Measurements from ENCODE around the gene EFCAB13.

Gene EFCAB13

GRCh38 chr17:47323382-47324223 is at the start of gene EFCAB13:
EFCAB13 (plus strand) TSS chr17:47323955; CDS start chr17:47328354, 4,399 bp downstream.
- DNase-seq = peak; percentile 90

GRCh38 chr17:47274319-47275069 is 49.3 kb upstream of the EFCAB13 start:
- no peak for DNase-seq

GRCh38 chr17:47275245-47275984 is 48.3 kb upstream of the EFCAB13 start:
- no peak for DNase-seq

GRCh38 chr17:47276444-47276843 is 47.3 kb upstream of the EFCAB13 start:
- no peak for DNase-seq

- no peak for DNase-seq
Observed at GRCh38 chr17:47276868-47277267, 46.9 kb upstream of the EFCAB13 start.

GRCh38 chr17:47277921-47278320 is 45.8 kb upstream of the EFCAB13 start:
- no peak for DNase-seq

- no peak for DNase-seq
Observed at GRCh38 chr17:47278561-47278960, 45.2 kb upstream of the EFCAB13 start.

- no peak for DNase-seq
Observed at GRCh38 chr17:47279062-47279801, 44.5 kb upstream of the EFCAB13 start.

GRCh38 chr17:47280072-47280811 is 43.5 kb upstream of the EFCAB13 start:
- DNase-seq = no peak

GRCh38 chr17:47281216-47281615 is 42.5 kb upstream of the EFCAB13 start:
- no peak for DNase-seq

- DNase-seq = no peak
Observed at GRCh38 chr17:47285003-47285402, 38.8 kb upstream of the EFCAB13 start.

GRCh38 chr17:47286198-47286914 is 37.4 kb upstream of the EFCAB13 start:
- DNase-seq = no peak

- no peak for DNase-seq
Observed at GRCh38 chr17:47287068-47287467, 36.7 kb upstream of the EFCAB13 start.

GRCh38 chr17:47287639-47288038 is 36.1 kb upstream of the EFCAB13 start:
- no peak for DNase-seq

- DNase-seq = no peak
Observed at GRCh38 chr17:47288531-47289116, 35.1 kb upstream of the EFCAB13 start.

- no peak for DNase-seq
Observed at GRCh38 chr17:47289302-47289701, 34.5 kb upstream of the EFCAB13 start.

GRCh38 chr17:47290870-47291241 is 32.9 kb upstream of the EFCAB13 start:
- no peak for DNase-seq

- DNase-seq = no peak
Observed at GRCh38 chr17:47291242-47291873, 32.4 kb upstream of the EFCAB13 start.

- DNase-seq = no peak
Observed at GRCh38 chr17:47292206-47292605, 31.5 kb upstream of the EFCAB13 start.

Measured in activated CD8-positive, alpha-beta memory T cell treated with anti-CD3 and anti-CD28 coated beads for 24 hours (primary cell).